CD4-positive, alpha-beta T cell treated with Interferon alpha-2 for 1 hour (primary cell): ENCODE results near the gene TMEM61.

Source experiments
- DNase-seq, 2 donors: peaks; one replicate each; pipeline ENCODE4 v3.0.0-alpha.2; 2020 to 2022

Gene TMEM61

DNA sequence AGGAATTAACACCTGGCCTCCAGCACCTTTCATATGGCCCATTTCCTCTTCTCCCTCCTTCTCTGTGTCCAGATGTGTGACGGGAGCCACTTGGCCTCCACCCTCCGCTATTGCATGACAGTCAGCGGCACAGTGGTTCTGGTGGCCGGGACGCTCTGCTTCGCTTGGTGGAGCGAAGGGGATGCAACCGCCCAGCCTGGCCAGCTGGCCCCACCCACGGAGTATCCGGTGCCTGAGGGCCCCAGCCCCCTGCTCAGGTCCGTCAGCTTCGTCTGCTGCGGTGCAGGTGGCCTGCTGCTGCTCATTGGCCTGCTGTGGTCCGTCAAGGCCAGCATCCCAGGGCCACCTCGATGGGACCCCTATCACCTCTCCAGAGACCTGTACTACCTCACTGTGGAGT is 5.6 kb downstream of the TMEM61 start:
- no peak for DNase-seq

DNA sequence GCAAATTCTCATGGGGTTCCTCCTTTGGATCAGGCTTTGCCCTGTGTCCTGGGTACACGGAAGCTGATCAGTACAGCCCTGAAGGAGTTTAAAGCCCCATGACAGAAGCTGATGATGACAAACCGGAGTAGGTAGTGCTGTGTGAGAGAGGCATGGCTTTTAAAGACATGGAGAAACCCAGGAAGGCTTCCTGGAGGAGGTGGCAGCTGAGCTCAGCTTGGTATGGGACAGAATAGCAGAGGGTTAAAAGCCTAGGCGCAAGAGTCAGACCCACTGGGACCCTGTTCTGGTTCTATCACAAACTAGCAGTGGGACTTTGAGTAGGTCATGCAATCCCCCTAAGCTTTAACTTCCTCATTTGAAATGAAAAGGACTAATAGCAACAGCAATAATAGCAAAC is 6.1 kb downstream of the TMEM61 start:
- no peak for DNase-seq

DNA sequence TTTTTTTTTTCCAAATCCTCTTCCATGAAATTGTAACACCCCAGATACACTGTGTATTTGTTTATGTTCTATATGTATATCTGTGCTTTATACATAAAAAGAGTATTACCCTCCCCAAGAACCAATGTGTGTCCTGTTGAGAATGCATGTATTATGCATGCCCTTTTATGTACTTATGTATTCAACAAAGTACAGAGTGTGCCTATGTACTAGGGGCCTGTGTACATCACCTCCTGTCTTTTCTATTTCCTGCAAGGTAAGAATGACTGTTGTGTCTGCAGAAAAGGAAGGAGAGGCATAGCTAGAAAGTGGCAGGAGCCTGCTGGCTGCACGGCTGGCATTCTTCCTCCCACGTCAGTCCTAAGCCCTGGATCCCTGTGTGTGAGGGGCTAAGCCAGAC is 7.0 kb downstream of the TMEM61 start:
- no peak for DNase-seq

DNA sequence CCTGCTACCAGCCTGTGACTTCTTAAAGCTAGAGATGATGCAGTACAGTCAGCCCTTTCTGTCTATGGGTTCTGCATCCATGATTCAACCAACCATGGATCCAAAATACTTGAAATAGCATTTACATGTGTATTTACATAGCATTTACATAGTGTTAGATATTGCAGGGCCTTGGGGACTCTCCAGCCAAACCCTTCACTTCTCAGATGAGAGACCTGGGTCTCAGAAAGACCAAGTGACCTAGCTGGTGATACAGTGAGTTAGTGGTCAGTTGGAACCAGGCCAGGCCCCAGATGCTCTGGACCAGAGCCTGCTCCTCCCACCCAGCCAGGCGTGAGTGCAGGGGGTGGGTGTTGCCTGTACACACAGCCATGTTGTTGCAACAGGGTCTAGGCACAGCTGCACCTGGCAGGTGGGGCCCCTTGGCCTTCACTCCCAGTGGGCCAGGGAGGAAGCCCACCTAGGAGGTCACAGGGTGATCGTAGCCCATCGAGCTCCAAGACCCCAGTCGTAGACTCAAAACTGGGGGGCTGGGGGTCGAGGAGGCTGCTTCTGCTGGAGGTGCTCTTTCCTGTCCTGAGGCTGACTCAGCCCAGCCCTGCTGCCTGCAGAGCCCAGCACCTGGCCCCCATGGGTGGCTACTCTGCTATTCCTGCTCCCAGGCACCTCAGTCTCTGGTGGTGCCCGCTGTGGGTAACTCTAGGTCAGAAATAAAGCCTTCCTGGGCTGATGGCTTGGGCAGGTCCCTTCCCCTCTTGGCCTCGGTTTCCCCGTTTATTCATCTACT is 7.7 kb downstream of the TMEM61 start:
- DNase-seq = no peak

DNA sequence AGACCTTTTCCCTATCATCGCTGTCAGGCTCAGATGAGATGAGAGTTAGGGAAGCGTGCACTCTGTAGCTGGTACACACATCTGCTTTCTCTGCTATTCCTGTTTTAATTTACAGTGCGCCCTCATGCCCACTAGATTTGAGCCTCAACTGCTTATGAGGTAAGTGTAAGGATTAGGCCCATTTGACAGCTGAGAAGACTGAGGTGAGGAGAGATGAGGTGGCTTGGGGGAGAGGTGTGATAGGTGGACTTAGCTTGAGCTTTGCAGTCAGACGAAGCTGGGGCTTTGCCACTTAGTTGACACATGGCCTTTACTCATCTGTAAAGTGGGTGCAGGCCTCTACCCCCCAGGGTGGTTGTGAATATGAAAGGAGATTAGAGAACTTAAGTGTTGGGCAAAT is 8.5 kb downstream of the TMEM61 start:
- DNase-seq = no peak

DNA sequence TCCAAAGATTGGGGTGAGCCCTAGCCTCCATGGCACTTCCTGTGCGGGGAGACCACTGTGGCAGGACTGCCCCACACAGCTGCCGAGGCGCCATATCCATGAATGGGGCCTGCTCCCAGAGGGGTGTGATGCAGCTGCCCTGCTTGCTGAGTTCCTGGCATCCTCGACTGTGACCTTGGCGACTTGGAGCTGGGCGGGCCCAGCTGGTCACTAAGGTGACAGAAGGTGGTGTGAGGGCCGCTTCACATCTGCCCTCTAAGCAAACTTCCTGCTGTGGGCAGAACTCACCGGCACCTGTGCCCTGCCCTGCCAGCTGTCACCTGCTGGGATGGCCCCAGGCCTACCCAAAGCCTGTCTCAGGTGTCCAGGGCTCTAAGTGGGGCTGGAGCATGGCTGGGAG is 9.0 kb downstream of the TMEM61 start:
- DNase-seq = no peak

DNA sequence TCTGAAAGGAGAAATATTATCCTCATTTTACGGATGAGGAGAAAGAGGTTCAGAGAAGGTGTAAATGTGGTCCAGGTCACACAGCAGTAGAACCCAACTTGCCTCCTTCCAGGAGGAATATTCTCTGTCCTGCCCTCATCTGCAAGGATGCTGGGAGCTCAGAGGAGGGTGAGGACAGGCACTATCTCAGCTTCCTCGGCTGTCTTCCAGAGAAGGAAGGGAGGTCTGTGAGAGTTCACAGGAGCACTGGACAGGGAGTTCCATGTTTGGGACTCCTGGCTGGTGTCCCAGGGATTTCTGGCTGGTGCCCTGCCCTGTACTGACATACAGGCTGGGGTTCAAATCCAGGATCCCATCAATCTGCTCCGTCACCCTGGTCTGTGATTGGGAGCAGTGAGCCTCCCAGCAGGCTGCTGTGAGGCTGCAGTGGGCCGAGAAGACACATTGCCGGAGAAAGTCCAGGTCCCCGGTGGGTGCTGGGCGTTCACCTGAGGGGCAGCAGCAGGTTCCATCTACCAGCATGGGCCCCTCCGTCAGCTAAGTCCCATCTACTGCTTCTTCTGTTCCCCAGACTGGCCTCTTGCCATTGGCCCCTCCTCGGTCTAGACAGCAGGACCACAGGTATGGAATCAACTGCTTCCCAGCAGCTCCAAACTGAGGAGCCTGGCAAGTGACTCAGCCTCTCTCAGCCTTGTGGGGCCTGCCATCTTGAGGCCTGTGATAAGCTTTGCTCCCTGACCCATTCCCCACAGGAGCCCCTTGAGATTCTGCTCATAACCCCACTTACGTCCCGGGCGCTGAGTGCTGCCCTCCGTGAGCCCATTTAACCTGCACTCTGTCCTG is 9.8 kb downstream of the TMEM61 start:
- DNase-seq = no peak

DNA sequence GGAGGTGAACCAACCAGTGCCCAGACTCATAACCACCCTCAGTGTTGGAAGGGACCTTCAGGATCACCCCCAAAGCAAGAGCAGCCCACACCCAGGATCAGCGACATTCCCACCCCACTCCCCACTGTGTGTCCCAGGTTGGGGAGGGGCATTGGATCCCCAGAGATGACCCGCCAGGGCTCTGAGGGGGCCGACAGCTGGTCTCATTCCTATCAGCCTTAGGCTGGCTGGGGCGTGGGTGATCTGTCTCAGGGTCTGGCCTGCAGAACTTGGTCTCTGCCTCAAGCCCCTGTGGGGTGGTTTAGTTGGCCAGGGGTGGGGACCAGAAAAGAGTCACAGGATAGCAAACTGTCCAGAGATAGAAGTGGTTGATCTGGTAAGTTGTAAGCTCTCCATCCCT is 10.5 kb downstream of the TMEM61 start:
- no peak for DNase-seq

DNA sequence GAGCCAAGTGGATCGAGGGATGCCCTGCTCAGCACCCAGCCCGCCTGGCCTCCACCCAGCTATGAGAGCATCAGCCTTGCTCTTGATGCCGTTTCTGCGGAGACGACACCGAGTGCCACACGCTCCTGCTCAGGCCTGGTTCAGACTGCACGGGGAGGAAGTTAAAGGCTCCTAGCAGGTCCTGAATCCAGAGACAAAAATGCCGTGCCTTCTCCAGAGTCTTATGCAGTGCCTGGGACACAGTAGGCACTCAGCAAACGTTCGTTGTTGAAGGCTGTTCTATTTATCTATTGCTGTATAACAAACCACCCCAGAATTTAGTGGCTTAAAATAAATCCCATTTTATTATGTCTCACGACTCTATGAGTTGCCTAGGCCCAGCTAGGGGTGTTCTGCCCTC is 11.5 kb downstream of the TMEM61 start:
- no peak for DNase-seq

DNA sequence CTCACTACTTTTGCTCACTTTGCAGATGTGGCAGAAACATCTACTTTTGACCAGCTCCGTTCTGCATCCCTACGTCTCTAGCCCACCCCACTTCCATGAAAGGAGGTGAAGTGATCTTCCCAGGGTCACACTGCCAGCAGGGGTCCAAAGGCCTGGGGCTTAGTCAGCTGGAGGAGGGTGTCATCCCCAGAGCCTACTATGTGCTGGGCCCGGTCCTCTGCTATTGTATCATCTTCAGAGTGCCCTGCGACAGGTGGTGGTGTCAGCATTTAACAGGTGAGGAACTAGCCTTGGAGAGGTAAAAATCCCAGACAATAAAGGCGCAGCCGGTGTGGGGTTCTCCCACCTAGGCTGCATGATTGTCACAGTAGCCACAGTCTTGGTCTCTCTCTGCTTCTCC is 12.7 kb downstream of the TMEM61 start:
- DNase-seq = no peak

DNA sequence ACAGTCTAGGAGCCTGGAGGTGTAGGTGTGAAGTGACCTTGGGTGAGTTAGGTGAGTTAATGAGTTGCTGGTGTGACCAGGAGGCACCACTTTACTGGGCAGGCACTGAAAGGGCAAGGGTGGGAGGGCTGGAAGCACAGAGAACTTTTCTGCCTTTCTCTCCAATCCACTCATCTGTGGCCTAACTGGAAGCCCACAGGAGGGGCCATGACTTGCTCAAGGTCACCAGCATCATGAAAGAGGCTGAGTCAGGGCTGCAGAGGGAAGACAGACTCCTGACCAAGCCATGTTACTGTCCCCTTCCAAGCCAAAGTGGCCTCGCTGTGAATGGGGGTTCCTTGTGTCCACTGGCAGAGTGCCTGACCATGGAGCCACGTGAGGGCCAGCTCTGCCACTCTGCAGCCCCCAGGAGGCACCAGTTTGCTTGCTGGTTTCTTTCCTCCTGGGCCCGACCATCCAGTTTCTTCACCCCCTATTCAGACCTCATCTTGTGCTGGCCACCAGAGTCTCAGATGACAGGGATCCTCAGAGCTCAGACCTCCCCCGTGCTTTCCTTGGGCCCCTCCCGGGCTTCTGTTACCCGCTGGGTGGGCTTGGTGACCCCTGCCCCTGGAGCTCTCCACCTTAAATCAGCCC is 14.0 kb downstream of the TMEM61 start:
- DNase-seq = no peak

DNA sequence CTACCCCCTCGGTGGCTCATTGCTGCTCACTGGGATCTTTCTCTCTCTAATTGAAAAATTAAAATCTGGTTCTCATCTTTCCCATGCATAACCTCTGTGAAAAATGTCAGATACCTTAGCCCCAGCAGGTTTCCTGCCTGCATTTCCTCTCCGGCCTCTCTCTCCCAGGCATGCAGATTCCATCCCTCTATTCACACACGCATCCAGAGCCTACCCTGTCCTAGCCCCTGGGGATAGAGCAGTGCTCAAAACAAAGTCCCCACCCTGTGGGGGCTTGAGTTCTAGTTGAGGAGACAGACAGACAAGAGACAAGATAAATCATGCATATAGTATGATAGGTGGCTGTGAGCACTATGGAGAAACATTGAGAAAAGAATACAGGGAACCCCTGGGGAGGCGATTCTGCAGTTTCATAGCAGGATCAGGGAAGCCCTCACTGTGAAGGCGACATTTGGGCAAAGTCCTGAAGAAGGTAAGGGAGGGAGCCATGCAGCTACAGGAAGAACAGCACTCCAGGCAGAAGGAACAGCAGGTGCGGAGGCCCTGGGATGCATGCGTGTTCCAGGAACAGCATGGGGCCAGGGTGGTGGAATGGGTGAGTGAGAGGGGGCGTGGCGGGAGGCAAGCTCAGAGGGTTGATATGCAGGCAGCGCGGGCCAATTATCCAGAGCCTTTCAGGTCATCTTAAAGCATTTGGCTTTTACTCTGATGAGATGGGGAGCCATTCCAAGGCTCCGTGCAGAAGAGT is 14.8 kb downstream of the TMEM61 start:
- DNase-seq = no peak

DNA sequence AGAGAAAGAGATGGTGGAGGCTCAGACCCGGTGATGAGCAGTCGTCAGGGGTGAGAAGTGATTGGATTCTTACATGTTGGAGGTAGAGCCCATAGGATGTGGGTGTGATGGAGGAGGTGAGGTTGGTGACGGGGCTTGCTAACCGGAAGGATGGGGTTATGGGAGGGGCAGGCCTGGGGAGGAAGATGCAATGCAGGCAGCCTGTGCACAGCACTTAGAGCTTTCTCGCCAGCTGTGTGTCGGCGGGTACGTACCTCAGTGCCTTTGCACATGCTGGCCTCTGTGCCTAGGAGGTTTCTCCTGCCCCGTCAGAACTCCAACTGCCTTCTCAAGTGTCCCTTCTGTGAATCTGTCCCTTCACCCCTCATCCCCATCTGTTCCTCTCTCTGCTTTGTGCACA is 15.4 kb downstream of the TMEM61 start:
- peak; percentile 25 to 67 for DNase-seq

DNA sequence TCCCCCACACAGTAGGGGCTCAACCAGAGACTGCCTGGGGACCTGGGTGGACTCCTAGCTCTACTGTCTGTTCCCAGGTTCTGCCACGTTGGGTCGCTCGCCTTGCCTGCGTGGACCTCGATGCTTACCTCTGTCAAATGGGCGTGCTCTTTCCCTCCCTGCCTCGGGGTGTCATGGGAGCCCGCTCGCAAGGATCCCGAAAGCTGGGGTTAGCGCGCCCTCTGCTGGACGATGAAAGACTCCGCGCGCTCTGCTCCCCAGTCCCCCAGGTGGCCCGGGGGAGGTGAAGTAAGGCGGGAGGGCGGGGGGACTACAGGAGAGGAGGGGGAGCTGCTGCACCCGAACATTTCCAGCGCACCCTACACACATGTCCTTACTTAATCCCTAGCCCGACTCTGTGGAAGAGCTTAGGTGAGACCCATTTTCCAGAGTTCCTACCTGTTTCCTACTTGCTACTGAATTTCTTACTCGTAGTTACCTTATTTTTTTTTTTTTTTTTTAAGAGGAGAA is 16.0 kb downstream of the TMEM61 start:
- DNase-seq = peak; percentile 72 to 84

DNA sequence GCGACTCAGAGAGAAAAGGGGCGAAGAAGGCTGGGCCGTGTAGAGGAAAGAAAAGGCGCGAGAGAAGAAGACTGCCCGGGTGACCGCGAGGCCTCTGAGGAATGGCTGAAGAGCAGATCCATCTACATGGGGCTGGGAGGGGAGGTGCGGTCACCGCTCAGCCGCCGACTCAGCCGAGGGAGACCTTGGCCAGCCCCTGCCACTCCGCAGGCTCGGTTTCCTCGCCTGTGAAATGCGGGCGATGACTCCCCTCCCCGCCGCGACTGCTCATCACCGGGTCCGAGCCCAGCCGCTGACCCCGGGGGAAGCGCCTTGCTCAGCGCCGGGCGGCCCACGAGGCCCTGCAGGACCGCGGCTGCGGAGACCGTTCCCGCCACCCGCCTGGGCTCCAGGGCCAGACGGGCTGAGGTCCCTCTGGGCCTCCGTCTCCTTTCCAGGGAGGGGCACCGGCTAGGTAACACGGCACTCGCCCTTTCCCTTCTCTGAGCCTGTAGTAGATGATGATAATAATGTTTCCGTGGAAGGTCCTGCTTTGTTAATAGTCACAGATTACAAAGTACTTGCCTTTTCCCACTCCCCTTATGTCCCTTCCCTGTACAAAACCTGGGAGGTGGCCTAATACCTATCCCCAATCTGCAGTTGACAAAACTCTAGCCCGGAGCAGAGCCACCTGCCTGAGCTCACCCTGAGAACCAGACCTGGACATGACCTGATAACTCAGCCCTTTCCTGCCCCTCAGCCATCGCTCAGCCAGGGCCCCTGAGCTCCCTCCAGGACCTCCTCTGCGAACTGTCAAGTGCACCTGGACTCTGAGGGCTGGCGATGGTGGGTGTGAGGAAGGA is 16.7 kb downstream of the TMEM61 start:
- DNase-seq = no peak

DNA sequence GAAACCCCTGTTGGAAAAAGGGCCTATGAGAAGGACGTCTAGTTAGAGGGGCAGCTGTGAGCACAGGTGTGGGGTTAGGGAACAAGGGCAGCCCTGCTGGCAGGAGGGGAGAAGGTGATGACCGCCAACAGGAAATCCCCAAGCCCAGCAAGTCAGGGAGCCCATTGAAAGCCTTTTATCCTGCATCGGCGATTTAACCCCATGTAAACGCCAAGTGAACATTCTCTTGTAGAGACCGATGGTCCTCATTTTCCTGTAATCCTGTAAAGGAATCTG is 17.2 kb downstream of the TMEM61 start:
- DNase-seq = no peak

DNA sequence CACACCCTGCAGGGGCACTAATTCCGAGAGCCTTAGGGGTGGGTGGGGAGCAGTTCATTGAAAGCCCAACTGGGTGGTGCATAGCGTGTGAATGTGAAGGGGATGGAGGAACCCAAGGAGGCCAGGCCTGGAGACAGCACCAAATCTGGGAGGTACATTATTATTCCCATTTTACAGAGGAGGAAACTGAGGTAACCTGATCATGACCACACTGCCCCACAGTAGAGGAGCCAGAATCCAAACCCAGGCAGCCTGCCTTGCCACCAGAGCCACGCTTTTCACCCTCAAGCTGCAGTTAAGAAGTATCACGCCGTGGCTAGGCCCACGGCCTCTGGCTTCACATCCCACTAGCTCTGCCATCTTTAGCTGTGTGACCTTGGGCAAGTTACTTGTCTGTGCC is 17.7 kb downstream of the TMEM61 start:
- no peak for DNase-seq

DNA sequence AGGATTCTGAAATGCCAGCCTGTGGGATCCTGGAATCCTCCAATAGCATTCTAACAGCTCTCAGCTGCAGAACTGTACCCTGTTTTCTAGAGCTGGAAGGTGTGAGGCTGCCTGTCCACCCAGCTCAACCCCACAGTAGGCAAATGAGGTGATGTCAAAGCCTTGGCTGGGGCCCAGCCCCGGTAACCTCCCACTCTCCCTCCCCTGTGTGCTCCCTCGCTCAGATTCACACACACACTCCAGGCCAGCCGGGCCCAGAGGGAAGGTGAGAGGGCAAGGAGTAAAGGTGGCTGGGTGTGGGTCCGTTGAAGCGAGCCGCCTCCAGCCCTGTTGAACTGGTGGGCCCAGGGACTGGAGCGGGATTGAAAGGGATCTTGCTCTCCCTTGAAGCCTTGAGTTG is 18.2 kb downstream of the TMEM61 start, which contains the start of gene BSND:
Gene BSND (plus strand): TSS at position 257 of the 400 bp plus-strand sequence. CDS start 254 bp downstream, outside the sequence.
- no peak for DNase-seq

DNA sequence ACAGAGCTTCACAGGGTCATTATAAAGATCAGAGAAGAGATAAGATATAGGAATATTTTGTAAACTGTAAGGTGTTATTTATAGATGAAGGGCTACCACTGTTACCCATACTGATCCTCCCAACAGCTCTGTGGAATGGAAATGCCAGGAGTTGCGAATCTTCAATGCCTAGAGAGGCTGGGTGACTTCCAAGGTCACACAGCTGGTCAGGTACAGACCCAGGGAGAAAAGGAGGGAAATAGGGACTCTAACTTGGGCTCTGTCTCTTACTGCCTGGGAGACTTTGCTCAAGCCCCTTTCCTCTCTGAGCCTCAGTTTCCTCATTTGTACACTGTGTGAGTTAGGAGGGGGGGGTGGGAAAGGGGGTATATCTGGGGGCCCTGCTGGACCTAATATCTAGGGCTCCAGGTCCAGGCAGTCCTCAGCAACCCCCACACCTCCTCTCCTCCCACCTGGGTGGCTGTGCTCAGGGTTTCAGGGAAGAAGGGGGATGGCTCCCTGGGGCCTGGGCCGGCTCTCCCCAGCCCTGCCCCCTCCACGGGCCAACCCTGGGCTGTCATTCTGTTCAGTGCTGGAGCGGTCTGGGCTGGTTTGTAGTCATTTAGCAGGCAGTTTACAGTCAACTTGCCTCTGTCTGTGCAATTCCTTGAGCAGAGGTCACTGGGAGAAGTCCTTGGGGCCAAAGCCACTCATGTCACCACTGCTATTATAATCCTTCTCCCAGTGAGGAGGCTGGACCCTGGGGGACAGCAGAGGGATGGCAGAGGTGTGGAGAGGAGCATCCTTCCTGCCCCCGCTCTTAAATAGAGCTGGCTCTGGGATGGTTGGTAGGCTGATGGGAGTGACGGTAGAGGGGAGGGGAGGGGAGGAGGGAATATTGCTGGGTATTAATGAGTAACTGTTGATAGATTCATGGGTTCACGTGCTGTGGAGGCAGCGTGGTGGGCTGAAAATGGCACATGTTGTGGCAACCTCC is 20.0 kb downstream of the TMEM61 start:
- no peak for DNase-seq

DNA sequence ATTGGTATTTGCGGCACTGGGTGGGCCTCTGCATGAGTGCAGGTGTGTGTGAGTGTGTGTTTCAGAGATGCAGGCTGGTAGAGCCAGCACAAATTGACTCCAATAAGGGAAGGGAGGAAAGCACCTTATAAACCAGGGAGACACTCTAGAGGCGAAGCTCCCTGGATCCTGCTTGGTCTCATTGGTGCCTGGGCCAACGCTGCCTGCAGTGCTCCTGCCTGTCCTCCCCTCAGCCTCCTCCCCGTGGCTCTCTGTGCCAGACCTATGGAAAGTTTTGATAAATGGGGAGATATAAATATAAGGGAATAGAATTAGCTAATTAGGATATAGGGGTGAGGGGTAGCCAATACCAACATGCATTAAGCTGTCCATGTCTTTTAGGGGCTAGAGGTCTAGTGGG is 20.9 kb downstream of the TMEM61 start:
- DNase-seq = no peak

DNA sequence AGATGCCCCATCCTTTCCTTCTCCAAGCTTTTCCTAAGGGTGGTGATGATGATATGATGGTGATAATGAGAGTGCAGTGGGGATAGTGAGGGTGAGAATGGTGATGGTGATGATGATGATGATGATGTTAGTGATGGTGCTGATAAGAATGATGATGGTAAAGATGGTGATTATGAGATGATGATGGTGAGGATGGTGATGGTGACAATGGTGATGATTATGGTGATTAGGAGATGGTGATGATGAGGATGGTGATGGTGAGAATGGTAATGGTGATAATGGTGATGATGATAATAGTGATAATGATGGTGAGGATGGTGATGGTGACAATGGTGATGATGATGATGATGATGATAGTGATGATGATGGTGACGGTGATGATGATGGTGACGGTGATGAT is 22.3 kb downstream of the TMEM61 start:
- no peak for DNase-seq
